Measurements from ENCODE around the gene ADAP1.
A peak's percentile ranks its signal among the peaks of the same experiment; 100 is the strongest.
"Not testable (repeated sequence)": the region's sequence is repeated elsewhere in the genome, so short reads cannot be mapped to it uniquely, and the experiment has no call there.

ADAP1 gene, protein sequence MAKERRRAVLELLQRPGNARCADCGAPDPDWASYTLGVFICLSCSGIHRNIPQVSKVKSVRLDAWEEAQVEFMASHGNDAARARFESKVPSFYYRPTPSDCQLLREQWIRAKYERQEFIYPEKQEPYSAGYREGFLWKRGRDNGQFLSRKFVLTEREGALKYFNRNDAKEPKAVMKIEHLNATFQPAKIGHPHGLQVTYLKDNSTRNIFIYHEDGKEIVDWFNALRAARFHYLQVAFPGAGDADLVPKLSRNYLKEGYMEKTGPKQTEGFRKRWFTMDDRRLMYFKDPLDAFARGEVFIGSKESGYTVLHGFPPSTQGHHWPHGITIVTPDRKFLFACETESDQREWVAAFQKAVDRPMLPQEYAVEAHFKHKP

DNA sequence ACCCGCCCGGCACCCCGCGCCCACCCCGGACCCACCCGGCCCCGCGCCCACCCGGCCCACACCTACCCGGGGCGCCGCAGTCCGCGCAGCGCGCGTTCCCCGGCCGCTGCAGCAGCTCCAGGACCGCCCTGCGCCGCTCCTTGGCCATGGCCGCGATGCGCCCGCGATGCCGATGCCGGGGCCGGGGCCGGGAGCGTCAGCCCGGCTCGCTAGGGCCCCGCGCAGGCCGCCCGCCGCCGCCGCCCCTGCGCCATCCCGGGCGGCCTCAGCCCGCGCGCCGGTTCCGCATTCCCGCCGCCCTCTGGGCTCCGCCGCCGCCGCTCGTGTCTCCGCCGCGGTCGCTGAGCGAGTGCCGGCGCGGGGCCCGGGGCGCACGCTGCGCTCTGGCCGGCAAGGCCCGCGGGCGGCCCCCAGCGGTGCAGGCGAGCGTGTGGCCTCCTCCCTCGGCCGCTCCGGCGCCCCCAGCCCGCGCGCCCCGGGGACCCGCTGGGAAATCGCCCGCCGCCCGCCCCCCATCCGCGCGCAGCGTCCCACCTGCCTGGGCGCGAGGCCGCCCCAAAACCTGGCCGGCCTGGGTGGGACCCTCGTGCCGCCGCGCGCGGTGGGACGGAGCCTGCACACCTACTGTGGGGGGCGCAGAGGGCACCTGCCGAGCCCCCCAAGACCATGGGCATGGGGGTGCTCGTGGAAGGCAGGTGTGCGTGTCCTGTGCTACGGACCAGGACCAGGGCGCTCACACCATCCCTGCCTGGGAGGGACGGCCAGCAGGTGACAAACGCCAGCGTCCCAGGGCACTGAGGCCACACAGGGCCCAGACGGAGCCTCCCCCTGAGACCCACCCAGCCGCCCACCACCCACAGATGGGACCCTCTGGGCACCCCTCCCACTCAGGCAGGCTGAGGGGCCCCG is at the start of gene ADAP1:
ADAP1 (minus strand) TSS at position 351 of the 909 bp plus-strand sequence; CDS start at position 148, 203 bp downstream.
- no peak for DNase-seq

DNA sequence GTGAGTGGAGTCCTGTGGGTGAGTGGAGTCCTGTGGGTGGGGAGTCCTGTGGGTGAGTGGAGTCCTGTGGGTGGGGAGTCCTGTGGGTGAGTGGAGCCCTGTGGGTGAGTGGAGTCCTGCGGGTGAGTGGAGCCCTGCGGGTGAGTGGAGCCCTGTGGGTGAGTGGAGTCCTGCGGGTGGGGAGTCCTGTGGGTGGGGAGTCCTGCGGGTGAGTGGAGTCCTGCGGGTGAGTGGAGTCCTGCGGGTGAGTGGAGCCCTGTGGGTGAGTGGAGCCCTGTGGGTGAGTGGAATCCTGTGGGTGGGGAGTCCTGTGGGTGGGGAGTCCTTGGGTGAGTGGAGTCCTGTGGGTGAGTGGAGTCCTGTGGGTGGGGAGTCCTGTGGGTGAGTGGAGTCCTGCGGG is 48.0 kb upstream of the ADAP1 start:
- not testable (repeated sequence) for DNase-seq

DNA sequence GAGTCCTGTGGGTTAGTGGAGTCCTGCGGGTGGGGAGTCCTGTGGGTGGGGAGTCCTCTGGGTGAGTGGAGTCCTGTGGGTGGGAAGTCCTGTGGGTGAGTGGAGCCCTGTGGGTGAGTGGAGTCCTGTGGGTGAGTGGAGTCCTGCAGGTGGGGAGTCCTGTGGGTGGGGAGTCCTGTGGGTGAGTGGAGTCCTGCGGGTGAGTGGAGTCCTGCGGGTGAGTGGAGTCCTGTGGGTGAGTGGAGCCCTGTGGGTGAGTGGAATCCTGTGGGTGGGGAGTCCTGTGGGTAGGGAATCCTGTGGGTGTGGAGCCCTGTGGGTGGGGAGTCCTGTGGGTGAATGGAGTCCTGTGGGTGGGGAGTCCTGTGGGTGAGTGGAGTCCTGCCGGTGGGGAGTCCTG is 47.5 kb upstream of the ADAP1 start:
- DNase-seq, result not testable (repeated sequence)

DNA sequence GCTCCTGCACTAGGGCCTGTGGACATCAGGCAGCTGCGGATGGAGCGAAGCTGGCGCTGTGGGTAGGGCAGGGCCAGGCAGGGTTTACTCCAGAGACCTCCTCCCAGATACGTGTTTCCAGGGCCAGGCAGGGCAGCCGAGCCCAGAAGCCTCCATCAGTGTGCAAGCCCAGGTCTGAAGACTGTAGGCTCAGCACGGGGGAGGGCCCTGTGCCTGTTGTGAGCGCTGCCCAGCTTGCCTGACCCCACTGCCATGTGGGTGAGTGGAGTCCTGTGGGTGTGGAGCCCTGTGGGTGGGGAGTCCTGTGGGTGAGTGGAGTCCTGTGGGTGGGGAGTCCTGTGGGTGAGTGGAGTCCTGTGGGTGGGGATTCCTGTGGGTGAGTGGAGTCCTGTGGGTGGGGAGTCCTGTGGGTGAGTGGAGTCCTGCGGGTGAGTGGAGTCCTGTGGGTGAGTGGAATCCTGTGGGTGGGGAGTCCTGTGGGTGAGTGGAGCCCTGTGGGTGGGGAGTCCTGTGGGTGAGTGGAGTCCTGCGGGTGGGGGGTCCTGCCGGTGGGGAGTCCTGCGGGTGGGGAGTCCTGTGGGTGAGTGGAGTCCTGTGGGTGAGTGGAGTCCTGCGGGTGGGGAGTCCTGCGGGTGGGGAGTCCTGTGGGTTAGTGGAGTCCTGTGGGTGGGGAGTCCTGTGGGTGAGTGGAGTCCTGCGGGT is 46.7 kb upstream of the ADAP1 start:
- DNase-seq, result not testable (repeated sequence)

DNA sequence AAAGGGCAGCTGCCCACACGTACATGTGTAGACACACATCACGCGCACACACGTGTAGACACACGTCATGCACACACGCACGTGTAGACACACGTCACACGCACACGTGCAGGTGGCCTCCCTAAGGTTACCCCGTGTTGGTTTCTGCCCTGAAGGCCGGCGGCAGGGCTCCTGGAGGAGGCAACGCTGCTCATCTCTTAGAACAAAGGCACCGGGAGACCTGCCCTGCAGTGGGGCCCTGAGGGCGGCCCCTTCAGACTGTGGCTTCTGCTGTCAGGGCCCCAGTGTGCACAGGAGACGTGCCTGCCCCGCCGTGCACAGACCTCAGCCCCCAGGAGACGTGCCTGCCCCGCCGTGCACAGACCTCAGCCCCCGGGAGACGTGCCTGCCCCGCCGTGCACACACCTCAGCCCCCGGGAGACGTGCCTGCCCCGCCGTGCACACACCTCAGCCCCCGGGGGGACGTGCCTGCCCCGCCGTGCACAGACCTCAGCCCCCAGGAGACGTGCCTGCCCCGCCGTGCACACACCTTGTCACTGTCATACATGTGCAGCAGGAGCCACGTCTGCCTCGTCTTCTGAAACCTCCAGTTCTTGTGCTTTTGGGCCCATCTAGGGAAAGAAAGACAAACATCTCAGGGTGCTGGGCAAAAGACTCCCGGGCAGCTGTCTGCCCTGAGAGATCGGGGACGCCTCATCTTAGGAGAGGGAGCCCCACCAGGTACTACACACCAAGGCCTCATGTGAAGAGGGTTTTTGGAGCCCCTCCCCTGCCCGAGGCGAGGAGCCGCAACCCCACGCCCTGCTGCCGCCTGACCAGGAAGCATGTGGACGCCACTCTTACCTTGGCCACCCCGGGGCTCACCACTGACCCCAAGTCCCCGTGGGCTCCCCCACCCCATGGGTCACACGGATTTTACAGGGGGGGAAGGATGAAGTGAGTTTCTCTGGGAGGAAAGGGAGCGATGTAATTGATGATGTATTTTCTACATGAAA is 45.8 kb upstream of the ADAP1 start:
- no peak for DNase-seq

DNA sequence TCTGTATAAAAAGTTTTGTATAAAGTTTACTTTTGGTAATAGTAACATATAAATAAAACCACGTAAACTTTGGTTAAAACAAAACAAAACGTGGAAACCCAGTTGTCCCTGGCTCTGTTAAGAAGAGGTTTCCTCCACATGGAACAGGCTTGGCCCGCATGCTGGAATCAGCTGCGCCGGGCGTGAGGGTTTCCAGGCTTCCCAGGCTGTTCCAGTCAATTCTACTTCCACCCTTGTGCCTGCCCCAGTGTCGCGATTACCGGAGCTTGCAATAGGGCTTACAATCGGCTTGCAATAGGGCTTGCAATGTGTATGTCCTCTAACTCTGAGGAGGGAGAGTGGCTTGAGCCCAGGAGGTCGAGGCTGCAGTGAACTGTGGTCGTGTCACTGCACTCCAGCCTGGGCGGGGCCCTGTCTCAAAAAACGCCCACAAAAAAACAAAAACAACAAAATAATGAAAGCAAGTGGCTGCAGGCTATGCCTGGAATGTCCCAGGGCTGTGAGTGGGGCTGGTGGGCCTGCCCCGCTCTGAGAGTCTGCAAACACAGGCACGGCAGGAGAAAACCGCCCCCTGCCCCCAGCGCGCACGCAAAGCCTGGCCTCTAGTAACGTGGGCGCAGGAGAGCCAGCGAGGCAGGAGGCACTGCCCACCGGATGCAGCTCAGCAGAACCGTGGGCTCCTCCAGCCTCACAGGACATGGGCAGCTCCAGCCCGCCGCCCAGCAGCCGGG is 44.8 kb upstream of the ADAP1 start:
- no peak for DNase-seq

DNA sequence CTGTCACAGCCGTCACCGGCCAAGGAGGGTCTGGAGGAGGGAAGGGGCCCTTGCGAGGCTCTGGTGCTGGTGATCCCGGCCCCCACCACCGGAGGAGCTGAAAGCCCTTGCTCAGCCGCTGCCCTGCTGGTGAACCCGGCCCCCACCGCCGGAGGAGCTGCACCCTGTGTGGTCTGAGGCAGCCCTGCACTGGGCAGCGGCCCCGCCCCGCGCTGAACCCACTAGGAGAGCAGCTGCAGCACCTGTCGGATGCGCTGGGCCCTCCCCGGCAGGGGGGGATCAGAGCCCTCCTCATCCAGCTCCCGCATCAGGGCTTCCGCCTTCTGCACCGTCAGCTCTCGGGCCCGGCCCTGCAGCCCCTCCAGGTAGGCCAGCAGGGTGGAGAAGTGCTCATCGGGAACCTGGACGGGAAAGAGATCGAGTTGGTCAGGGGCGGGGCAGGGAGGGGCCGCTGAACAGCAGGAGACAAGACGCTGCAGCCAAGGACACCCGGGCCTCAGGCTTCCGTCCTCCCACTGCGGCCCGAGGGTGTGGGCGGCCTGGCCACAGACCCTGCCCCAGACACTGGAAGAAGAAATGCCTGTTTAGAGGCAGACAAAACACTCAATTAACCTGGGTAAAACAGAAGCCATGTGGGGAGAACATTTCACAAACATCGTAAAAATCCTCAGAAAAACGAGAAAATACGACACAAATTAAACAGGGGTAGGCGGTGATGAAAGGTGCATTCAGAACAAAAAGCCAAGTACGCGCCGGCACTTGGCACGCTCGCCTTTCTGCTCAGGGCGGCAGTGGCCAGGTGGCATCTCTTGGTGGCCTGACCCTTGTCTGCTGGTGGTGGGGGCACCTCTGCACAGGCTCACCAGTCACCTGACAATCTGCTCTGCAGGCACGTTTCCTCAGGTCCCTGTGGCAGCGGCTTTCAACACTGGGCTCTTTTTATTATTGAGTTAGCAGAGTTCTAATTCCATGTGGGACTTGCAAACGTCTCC is 43.2 kb upstream of the ADAP1 start:
- DNase-seq, result no peak

DNA sequence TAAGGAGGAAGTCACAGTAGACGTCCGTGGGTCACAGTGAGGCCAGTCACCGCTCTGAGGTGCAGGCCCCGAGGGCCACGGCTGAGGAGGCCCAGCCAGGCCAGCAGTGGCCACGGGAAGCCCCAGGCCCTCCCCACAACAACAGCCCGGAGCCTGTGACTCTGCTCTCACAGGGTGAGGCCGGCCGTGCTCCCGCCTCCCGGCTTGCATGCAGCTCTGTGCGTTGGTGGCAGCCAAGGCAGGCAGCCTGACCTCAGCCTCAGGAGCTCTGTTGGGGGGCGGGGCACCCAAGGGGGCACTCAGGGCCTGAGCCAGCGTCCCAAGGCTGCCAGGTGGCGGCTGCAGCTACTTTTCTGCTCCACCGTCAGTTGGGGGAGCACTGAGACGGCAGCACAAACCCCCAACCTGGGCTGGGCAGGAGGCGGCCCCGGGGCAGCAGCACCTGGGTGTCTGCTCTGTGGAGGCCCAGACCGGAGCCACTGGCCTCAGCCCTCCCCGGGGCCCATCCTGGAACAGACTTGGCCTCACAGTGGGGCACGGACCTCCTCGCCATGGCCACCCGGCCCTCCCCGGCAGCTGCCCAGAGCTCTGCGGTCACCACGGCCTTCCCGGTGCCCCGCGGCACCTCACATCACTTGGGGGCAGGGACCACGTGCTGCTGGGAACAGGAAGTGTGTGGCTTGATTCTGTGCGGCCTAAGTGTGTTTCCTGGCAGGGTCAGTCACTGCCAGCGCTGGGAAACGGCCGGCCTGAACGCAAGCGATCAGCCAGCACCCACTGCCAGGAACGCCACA is 41.8 kb upstream of the ADAP1 start:
- no peak for DNase-seq

DNA sequence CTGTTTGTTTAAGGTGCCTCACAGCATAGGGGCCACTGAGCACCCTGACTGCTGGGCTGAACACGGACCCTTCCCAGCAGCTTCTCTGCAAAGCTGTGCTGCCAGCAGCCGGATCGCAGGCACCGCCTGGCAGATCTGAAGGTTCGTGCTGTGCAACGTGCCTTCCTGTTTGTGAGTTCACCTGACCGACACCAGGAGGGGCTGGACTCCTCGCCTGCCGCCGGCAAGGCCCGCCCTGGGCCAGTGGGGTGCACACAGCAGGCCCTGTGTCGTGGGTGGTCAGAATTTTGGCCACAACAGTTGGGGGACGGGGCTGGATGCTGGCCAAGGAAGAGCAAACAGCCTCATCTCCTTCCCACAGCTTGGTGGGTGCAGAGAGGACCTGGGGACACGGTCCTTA is 41.1 kb upstream of the ADAP1 start:
- no peak for DNase-seq

DNA sequence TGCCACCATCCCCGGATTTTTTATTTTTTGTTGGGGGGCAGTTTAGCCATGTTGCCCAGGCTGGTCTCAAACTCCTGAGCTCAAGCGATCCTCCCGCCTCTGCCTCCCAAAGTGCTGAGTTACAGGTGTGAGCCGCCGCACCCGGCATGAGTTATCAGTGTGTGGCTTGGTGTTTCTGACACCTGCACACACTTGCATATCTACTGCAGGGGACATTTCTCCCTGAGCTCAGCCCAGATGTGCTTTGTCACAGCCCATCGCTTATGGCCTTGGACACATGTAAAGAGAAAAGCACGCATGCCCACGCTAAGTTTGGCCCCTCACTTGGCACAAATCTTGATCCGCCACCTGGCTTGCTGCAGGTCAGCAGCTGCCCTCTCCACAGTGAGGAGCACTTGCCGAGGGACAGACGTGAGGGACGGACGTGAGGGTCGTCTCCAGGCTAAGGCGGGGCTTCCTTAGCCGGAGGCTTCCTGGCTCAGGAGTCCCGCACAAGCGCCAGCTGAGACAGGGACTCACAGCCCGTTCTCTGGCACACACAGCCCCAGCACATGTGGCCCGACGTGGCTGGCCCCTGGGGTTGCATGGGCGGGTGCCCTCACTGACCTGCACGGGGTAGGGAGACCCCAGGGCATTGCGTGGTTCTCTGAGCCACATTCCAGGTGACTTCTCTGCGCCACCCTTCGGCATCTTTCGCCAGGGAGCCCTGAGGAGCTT is 40.3 kb upstream of the ADAP1 start:
- no peak for DNase-seq

DNA sequence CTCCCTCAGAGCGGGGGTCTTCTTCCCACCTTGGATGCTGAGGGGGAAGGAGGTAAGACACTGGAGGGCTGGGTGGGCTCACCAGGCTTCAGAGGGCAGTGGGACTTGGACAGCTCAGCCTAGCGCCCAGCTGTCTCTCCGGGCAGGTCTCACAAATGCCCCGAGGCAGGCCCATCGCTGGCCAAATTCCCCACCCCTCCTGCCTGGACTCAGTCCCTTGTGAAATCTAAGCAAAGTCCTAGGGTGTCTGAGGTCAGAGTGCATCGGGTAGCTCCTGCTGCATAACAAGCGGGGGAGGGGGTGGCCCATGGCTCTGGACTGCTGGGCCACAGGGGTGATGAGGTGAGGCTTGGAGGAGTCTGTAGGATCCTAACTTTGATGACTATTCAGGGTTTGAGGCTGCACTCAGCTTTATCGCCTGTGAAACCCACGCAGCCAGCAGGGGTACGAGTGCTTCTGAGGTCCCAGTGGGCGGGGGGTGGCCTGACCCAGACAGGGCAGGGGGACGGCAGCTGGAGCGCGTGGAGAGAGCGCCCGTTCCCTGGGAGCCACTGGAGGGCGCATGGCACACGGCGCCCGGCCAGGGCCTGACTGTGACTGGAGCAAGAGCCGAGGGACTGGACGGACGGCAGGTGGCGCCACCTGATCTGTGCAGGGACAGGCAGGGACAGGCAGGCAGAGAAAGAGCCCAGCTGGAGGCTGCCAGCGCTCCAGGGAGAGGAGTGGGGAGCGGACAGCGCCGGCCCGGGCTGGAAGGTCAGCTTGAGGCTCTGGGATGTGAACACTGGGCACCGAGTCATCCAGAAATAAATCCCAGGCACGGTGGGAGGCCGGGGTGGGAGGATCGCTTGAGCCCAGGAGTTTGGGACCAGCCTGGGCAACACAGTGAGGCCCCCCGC is 38.5 kb upstream of the ADAP1 start:
- peak; percentile 32 for DNase-seq

DNA sequence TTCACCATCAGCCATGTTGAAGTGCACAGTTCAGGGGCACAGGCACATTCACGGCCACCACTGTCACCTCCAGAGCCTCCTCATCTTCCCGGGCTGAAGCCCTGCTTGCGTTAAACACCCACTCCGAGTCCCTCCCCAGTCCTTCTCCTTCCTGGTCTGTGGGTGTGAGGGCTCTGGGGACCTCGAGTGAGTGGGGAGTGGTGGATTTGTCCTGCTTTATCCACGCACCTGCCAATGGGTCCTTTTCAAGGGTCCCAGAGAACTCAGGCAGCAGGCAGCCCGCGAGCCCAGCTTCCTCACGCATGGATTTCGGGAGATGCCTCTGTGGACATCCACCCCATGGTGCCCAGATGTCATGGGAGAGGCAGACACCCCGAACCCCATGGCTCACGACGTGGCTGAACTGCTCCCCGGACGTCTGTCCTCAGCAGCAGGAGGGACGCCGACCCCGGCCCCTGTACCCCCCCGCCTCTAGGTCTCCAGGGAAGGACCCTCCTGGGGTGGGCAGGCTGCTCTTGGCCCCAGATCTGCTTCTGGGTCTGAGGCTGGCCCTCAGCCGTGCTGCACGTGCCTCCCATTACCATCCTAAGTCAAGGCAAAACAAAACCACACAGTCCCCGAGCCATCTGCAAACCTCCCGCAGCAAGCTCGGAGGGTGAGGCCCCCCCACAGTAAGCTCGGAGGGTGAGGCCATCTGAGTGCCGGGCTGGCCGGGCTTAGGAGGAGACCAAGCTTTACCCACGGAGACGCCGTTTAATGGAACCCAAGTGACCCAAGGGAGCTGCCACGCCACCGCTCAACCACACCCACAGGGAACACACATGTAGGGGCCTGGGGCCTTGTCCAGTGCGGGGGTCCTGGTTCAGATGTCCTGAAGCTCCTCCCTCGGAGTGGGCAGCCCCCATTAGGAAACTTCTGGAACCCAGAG is 37.5 kb upstream of the ADAP1 start:
- no peak for DNase-seq

DNA sequence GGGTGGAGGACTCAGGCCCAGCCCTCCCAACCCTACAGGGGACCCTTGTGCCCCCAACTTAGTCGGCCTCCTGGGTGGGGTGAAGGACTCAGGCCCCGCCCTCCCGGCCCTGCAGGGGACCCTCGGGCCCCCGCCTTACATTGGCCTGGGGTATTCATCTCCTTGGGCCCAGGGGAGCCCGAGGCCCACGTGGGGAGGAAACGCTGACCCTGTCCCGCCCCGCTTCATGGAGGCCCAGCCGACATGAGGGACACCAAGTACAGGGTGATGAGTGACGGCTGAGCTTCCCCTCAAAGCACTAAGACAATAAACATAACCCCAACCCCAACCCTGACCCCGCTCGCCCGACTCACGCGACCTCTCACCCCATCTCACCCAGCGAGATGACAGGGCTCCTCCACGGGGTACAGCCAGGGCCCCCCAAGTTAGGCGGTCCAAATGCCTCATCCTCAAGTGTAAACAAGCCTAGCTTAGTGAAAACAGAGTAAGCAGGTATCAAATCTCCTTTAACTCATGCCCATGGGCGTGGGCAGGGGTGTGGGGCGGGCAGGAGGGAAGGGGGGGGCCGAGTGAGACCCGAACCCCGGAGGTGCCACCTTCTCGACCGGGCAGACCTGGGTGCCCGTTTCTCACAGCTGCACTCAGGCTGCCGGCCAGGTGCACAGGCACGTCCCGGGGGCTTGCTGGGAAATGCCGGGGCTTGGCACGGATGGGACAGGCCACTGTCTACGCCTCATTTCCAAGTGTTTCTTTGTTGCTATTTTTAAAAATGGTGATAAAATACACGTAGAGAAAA is 36.7 kb upstream of the ADAP1 start:
- DNase-seq, result no peak

DNA sequence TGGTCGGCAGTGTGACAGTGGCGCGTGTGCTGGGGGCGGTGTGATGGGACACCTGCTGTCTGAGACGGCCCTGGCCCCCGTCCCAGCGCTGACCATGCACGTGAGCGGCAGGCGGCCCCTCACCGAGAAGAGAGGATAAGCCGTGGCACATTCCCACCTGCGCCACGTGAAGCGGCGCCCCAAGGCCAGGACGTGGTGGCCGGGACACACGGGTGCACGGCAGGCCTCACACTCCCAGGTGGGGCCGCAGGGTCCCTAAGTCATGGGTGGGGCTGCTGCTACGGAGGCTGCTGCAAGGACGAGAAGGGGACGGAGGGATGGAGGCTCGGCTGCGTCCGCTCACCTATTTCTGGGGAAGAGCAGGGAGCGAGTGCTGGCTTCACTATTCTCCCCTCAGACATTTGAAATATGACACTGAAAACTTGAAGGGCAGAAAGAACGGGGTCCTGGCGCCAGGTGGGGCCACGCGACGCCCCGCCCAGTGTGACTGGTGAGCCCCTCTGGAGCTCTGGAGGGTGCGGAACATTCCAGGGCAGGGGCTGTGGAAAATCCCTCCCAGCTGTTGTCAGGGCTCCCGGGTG is 36.0 kb upstream of the ADAP1 start:
- DNase-seq, result no peak

DNA sequence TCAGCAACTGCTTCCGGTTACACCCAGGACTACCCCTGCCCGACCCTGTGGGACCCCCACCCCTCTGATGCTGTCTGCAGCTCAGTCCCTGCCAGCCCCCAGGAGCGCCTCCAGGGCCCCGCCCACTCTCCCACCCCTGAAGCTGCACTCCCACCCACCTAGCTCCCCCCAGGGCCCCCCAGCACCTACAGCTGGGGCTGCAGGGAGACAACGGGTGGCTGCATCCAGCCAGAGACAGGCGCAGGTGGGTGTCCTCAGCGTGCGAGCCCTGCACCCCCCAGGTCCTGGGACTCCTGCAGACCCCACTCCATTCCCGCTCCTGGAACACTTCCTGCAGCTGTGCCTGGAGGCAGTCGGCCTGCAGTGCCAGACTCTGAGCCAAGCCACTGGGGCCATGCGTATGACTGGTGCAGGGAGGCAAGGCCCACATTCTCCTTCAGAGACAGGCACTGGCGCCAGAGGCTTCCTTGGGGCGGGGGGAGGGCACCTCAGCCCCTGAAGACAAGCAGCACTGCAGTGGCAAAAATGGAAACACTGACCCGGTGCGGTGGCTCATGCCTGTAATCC is 34.6 kb upstream of the ADAP1 start:
- DNase-seq, result no peak

Measured in NCI-H187 treated with DMSO at 0.1 percent for 48 hours (cell line).